AG09319 (cell line): ENCODE results near the gene NPB.

Experiments
- DNase-seq: peaks from one replicate; pipeline ENCODE4 v3.0.0-alpha.2; 2010; ENCODE audit warnings: low read depth; ENCODE audit errors: extremely low read depth
- CTCF ChIP-seq: IDR thresholded peaks from 2 replicates; pipeline ENCODE4 v1.5.1; 2011; ENCODE audit warnings: low read depth, mild to moderate bottlenecking, inconsistent platforms, low read length, moderate library complexity

Gene NPB

GRCh38 chr17:81939218-81939617, 37.2 kb downstream of the NPB start:
- TF ChIP-seq CTCF: no peak

GRCh38 chr17:81939881-81940385, 37.9 kb downstream of the NPB start:
- no peak for DNase-seq
- no peak for TF ChIP-seq CTCF

More at GRCh38 chr17:81939218-81939617, 37.2 kb downstream of the NPB start:
- DNase-seq: no peak

- no peak for TF ChIP-seq CTCF
- no peak for DNase-seq
These were observed 38.8 kb downstream of the NPB start for GRCh38 chr17:81940538-81941483.

- TF ChIP-seq CTCF: no peak
- DNase-seq: no peak
These were observed 39.6 kb downstream of the NPB start for GRCh38 chr17:81941484-81942166.

GRCh38 chr17:81942167-81942553, 40.1 kb downstream of the NPB start:
- TF ChIP-seq CTCF: no peak

GRCh38 chr17:81944858-81945257, 42.8 kb downstream of the NPB start:
- no peak for DNase-seq

More at GRCh38 chr17:81942167-81942553, 40.1 kb downstream of the NPB start:
- no peak for DNase-seq

More at GRCh38 chr17:81944858-81945257, 42.8 kb downstream of the NPB start:
- TF ChIP-seq CTCF: no peak
